ENCODE results near the gene NHEJ1.

The NHEJ1 gene

DNA sequence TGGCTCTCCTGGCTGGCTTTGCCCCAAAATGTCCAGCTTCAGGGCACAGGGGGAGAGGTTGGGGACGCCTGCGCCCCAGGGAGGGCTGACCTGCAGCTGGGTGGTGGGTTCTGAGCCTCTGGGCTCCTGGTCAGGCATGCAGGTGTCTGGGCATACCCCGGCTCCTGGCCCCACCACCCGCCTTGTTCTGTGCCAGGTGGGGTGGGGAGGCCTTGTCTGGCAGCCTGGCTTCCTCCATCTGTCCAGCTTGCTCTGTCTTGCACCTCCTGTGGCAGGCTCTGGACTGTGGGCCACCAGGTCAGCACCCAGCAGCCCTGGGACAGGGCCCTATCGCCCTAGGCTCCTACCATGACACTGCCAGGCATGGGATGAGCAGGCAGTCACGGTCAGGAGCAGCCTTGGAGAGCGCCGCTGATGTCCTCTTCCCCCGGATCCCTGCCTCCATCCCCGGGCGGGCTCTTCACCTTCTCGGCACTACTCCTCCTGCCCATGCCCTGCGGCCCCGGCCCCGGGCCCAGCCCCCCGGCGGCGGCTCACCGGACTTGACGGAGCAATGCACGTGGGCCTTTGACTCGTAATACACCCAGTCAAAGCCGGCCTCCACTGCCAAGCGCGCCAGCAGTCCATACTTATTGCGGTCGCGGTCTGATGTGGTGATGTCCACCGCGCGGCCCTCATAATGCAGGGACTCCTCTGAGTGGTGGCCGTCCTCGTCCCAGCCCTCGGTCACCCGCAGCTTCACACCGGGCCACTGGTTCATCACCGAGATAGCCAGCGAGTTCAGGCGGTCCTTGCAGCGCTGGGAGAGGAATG, 103.5 kb downstream of the NHEJ1 start:
- DNase-seq, result peak; percentile 13

DNA sequence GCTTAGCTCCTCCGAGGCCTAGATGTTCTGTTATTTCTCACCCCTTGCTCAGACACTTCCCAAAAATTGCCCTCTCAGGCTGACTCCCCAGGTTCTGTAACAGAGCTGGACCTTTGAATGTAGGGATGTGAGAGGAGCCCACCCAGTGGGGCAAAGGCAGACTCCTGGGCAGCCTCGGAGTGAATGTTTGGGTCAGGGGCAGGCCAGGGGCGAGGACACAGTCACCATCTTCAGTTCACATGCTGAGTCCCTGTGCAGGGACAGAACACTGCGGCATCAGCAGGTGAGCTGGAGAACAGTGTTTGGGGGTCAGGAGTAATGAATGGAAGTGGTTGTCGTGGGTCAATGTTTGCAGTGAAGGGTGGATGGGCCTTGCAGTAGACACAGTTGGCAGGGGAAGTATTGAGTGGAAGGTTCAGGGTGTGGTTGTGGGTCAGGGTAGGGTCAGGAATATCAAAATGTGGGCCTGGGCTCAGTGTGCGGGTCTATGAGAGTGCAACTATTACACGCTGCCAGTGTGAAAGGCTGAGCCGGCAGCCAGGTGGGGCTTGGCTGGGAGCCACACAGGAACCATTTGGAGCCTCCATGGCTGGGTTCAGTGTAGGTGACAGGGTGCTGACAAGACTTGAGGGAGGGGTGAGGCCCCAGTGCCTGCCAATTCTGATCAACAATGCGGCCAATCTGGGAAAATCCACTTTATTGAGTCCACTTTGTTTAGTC, 104.3 kb downstream of the NHEJ1 start:
- DNase-seq, result no peak

DNA sequence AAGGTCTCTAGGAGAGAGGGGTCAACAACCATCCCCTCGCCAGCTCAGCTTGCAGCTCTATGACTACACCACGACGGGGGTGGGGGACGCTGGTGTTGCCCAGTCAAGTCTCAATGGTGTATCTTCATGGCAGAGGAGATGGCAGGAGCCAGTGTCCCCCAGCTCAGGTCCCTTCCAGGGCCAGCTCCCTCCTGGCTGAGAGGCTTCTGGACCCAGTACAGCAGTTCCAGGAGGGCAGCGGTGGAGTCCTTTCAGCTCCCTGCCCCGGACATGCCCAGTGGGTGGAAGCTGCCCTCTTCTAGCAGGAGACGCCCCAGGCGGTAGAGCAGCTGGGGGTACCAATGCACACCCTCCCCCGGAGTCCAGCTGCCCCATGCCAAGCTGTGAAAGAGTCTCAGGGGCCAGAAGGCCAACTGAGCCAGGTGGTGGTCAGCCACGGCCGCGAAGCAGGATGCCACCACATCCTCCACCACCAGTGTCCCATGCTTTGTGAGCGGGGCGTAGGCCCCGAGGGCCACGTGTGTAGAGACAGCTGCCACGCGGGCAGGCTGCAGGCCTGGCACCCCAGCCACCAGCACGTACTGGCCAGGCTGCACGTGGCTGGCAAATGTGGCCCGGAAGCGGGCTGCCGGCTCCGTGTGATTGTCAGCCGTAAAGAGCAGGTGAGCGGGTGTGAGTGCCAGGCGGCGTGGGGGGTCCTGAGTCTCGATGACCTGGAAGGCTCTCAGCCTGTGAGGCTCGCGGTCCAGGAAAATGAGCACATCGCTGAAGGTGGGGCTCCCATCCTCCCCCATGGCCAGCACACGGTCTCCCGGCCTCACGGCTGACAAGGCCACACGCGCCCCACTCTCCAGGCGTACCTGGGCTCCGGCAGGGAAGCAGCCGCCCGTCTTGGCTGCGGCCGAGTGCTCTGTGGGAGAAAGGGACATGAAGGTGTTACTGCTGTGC, 105.4 kb downstream of the NHEJ1 start:
- DNase-seq, result no peak

DNA sequence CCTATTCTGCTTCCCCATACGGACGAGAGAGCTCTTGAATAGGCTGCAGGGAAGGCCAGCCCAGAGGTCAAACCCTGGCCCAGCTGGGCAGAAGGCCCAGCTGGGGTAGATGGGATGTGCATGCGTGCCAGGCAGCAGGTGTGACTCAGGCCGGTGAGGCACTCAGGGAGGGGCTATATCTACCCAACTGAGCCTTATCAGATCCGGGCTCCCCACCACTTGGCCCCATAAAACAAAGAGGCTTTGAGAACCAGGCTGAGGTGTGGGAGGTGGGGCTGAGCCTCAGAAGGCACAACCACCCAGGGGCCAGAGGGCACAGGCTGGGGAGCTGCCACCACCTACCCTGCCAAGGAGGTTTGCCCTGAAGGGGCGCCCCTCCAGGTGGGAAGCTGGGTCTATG, 111.3 kb downstream of the NHEJ1 start:
- no peak for DNase-seq

DNA sequence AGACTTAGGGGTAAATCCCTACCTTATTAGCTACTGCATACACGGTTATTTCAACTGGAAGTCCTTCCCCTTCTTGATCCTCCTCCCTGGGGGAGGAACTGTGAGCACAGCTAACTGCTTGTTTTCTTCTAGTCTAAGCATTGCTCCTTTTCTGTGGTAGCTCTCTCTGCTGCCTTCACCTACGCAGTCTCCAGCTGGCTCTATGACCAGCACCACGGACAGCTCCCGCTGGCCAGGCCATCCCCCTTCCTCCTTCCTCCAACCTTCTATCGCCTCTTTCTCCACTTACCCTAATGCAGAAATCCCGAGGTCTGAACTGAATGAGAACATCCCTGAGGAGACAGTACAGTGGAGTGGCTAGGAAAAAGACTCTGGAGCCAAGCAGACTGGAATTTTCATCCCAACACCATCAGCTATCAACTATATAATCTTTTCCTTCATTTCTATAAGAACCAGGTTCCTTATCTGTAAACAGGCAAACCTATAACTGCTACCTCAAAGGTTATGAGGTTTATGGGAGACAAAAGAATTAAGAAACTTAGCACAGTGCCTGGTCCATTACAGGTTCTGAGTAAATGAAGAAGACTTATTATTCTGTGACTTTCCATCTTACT, 114.6 kb downstream of the NHEJ1 start:
- peak; percentile 73 for DNase-seq

DNA sequence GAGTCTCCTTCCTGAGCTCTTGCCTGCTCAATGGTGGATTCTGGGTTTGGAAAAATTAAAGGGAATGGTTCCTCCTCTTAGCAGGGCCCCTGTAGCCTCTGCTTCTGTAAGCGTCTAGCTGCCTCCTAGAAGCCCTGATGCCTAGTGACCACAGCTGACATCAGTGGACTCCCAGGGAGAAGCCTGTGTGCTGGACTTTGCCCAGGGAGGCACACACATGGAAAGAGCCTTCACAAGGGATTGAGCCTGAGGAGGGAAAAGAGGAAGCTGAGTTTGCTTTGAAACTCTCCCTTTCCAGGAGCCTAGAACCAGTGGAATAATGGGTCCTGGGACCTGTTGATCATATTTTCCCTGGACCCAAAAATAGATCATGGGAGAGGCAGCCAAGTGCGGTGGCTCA, 117.9 kb downstream of the NHEJ1 start:
- no peak for DNase-seq

DNA sequence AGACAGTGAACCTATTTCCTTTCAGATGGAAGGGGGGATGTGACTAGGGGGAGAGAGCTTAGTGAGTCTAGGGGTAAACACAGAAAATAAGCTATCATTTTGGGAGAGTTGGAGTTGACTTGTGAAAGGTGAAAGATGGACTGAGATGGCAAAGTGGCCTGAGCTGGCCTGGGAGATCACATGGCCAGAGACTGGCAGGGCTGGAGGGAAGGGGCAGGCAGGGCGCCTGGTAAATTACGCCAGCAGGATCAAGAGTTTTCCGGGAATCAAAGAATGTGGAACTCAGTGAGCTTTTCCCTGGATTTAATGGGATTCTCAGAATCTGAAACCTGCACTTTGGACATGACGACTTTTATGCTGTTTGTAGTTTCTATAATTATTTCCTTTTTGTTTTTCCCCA, 118.5 kb downstream of the NHEJ1 start:
- no peak for DNase-seq

DNA sequence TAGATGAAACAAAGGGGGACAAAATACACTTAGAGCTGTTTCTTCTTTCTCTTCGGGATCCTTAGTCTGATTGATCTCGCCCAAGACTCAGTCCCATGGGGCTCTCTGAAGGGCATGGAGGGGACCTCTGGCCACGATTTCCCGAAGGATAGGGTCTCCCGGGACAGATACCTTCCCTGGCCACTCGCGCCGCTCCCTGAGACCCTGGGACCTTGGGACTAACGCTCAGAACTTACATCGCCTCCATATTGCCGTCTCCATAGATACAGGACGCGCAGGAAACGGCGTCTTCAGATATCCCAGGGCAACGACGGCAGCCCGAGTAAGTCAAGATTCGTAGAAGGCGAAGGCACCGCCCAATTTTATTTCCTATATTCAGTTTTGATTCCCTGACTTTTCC, 119.4 kb downstream of the NHEJ1 start, which contains the start of gene CFAP65:
Gene CFAP65 (minus strand): TSS at position 265 of the 400 bp plus-strand sequence. CDS start 2,468 bp downstream, outside the sequence.
- peak; percentile 45 for DNase-seq

DNA sequence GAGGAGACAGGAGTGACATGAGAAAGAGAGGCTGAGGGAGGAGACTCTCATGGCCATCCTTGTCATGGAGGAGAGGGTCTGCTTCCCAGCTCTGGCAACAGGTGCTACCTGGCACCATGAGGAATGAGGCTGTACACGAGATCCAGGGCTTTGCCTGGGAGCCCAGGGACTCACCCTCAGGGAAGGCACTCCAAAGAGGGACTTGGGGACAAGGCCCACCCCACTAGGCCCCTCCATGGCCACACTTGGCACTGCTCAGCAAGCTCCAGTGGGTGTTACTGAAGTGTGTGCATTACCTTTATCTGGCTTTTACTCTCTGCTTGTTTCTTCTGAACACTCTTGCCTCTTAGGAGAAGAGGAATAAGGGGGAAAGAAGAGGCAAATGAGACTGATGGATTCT, 122.0 kb downstream of the NHEJ1 start:
- DNase-seq, result no peak

DNA sequence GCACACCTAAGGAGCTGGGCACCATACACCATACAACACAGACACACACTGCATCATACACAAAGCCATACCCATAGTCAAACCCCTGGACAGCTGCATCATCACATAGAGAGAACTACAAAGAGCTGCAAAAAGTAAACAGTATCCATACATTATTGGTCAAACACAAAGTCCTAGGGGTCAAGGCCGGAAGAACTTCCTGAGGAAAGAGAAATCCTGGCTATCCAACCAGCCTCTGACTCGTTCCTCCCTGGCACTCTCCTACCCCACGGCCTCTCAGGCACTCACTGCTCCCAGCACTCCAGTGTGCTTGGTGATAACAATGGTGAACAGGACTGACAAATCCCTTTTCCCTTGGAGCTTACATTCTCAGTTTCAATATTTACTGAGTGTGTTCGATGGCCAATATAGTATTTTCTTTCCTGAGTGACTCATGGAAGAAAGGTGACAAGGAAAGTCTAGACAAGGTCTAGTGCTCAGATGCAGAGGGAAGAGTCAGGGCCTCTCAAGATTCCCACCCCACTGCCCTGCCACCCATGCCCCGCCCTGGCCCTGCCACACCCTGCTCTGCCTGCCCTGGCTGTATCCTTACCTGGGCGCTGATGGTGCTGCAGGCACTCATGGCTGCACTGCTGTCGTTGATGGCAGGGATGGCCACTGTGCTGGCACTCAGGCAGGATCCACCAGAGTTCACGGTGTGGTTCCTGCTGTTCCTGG, 122.7 kb downstream of the NHEJ1 start:
- no peak for DNase-seq

DNA sequence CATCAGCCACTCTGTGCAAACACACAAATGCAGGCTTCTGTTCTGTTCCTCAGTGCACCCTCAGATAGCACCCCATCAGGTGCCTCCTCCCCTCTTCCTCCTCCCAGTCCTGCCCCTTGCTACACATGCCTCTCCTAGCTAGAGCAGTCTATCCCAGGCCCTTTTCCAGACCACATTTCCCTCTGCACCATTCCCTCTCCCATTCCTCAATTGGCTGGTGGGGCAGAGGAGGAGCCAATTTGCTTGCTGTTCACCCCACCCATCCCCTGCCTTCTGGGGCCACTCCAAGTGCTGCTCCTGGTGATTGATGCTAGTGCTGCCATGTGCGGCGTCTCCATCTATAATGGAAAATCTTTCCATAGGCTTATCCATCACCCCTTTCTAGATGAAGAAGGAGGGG, 124.7 kb downstream of the NHEJ1 start:
- no peak for DNase-seq

DNA sequence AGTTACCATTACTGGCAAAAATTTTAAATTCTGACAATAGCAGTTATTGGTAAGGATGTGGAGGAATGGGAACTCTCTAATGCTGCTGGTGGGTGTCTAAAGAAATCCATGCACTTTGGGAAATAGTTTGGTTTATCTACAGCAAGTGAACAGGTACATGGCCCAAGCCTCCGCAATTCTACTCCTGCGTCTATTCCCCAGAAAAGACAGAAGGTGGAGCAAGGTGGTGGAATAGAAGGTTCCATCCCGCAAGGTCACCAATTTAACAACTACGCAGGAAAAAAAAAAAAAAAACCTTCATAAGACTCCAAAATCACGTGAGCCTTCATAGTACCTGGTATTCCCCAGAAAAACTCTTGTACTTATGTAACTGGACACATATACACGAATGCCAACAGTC, 125.8 kb downstream of the NHEJ1 start:
- DNase-seq, result no peak

DNA sequence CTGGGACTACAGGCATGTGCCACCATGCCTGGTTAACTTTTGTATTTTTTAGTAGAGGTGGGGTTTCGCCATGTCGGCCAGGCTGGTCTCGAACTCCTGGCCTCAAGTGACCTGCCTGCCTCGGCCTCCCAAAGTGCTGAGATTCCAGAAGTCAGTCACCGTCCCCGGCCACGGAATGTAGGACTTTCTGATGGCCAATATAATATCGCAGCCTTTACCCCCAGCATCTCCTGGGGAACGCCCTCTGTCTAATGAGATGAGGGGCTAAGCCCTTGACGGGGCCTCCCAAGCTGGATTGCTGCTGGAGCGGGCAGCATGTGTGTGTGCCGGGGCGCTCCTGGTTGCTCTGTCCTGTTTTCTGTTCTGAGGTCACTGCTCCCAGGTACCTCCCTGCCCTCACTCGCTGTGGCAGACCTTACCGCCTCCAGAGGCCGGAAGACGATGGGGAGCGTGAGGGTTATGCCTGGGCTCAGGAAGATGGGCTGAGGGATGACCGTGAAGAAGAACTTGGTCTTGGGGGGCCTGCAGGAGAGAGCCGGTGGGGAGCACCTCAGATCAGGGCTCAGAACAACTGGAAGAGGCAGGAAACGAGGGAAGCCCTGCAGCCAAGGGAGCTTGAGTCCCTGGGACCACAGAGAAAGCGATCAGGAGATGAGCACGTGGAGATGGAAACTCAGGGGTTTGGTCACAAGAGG, 128.4 kb downstream of the NHEJ1 start:
- DNase-seq, result no peak

DNA sequence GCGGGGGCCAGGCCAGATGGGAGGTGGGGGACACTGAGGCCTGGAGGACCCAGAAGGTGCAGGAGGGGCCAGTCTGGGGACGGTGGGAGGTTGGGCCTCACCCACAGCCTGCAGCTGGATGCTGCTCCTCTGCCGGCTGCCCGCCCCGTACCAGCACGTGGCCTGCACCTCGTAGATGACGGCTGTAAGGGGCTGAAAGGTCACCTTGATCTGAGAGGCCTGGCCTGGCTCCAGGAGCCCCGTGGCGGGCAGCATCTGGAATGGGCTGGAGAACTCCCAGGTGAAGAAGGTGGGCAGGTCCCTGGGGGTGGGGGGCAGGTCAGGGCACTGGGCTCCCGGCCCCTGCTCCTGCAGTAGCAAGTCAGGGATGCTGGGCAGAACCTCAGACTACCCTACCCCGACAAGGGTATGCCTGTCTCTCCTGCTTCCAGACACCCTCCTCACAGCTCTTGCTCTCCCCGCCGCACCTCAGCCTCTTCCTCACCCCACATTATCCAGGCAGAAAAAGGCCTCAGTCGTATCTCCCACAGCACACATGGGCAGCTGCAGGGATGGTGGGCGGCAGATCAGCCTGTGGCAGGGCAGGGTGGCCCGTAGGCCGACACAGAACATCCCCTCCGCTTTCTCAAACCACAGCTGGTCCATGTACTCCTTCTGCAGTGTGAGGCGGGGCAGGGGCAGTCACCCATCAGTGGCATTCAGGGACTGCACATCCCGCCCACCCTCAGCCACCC, 129.4 kb downstream of the NHEJ1 start:
- DNase-seq, result no peak

DNA sequence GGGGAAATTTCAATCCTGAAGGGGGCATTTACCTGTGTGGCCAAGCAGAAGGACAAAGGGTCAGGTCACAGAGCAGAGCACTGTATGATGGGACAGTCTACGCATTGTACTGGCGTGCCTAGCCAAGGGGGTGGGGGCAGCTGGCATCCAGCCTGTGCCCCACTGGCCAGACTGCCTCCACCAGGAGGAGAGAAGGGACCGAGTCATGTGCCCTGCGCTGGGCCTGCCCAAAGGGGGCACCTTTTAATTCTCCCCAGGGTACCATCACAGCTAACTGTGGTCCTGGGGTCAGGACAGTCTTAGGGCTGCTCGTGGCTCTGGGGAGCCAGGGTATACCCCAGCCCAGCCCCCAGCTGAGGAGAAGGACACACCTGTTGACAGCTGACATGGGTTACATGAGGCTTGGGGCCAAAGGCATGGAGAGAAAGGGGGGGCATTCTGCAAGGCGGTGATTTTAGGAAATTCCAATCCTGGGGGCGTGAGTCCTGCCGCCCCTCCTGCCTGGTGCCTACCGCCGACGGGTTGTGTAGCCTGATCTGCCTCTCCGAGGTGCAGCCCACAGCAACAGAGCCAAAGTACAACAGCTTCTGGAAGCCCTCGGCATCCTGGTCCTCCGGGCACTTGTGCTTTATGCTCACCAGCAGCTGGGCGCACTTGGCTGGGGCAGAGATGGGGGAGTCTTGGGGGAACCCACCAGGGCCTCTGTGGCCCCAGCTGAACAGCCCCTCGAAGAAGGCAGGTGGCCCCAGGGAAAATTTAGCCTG, 130.3 kb downstream of the NHEJ1 start:
- no peak for DNase-seq

DNA sequence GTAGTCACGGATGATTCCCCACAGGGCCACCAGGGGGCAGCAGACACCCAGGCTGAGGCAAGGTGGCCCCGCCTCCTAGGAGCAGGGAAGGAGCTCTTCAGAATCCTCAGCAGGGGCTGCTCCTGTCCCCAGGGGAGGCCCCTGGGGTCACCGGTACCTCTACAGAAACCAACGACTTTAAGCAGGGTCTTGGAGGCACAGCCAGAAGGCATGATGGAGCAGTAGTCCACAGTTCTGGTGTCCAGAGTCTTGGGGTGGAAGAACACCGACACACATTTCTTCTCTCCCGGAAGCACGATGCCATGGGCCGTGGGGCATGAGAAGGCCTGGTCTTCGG, 130.8 kb downstream of the NHEJ1 start:
- DNase-seq, result peak; percentile 84

DNA sequence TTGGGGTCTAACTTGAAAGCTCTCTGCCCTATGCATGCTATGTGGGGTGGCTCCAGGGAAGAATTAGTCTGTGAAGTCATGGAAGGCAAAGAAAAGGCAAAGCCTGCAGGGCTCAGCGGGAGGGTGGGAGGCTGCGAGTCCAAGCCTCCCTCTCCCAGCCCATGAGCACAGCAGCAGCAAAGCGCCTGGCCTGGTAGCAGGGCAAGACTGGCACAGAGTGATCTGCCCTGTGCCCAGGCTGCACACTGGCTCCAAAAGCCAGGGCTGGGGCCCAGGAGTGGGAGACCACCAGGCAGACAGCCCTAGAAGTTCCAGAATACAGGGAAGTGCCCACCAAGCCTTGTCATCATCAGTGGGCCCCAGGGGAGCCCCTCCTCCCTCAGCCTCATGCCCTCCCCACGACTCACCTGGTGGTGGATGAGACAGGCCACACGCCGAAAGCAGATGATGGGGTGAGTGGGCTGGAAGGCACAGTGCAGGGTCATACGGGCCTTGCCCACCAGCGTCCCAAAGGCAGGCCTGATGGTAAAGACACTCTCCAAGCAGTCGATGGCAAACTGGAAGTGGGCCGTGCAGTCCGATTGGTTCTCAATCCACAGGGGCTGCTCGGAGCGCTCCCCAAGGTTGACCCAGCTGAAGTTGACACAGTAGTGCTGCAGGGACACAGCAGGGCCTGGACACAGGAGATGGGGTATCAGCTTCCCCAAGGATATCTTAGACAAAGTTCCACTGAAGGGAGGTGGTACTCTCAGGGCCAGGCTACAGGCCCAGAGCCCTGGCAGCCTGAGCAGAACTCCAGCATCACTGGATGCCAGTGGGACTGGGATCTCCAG, 131.4 kb downstream of the NHEJ1 start:
- no peak for DNase-seq

DNA sequence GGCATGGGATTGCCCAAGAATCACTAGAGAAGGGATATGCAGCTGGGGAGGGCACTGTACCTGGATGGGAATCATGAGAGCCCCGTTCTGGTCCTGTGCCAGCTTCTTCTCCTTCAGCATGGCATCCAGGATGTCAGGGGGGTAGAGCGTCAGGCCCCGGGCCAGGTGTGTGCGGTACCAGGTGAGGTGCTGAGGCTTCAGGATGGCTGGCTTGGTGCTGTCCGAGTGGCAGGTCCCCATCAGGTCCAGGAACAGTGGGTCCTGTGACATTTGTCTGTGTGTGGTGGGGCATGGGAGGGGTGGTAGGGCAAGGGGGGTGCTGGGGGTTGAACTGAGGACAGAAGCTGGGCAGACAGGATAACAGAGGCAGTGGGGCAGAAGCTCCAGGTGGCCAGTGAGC, 132.5 kb downstream of the NHEJ1 start:
- DNase-seq, result no peak

DNA sequence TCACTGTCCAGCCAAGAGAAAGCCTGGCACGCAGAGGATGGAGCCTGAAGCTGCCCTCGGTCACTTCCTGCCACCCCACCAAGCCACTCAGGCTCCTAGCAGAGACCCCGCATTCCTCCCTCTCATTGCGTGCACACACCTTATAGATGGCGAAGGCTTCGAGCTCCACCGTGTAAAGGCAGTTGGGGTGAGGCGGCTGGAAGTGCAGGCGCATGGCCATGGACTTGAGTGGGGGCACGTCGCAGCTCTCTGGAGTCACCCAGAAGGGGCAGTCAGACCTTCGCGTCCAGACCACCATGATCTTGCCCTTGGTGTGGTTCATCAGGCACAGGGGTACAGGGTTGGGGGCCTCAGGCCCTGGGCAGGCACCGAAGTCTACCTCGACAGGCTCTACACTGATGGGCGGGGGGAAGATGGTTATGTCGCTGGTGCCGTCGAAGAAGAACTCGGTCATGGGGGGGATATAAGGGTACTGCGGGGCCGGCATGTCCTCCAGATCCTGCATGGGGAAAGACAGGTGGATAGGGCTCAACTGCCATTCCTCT, 133.0 kb downstream of the NHEJ1 start:
- DNase-seq, result no peak

Measured in hematopoietic multipotent progenitor cell treated with erythropoietin and hydrocortisone succinate and interleukin-3 and kit ligand, for 4 days (in vitro differentiated cells).